HG03196 (cell line): ENCODE results near the gene PDE4A.
"Not testable (repeated sequence)": the region's sequence is repeated elsewhere in the genome, so short reads cannot be mapped to it uniquely, and the experiment has no call there.

Source experiments
- ATAC-seq: cut with Tn5 transposase; IDR thresholded peaks from one replicate; pipeline ENCODE4 v1.9.1; 2021; ENCODE audit not compliant: unreplicated experiment

The PDE4A gene

GRCh38 chr19:10461047-10461949 is 41.0 kb downstream of the PDE4A start:
- peak; percentile 88 for ATAC-seq

DNA sequence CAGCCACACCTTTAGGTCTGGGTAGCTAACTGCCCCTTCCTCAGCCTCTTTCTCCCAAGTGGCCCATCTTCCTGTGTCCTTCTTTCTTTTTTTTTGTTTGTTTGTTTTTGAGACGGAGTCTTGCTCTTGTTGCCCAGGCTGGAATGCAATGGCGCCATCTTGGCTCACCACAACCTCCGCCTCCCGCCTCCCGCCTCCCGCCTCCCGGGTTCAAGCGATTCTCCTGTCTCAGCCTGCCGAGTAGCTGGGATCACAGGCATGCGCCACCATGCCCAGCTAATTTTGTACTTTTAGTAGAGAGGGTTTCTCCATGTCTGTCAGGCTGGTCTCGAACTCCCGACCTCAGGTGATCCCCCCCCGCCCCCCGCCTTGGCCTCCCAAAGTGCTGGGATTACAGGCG is 41.7 kb downstream of the PDE4A start:
- ATAC-seq, result not testable (repeated sequence)

GRCh38 chr19:10462557-10462956 is 42.2 kb downstream of the PDE4A start:
- no peak for ATAC-seq

- ATAC-seq, result no peak
Measured at GRCh38 chr19:10464456-10464855, 44.1 kb downstream of the PDE4A start.

GRCh38 chr19:10467104-10467706 is 46.9 kb downstream of the PDE4A start:
- ATAC-seq, result no peak

- ATAC-seq, result no peak
Measured at GRCh38 chr19:10468133-10468532, 47.8 kb downstream of the PDE4A start.

GRCh38 chr19:10471909-10472308 is 51.6 kb downstream of the PDE4A start:
- ATAC-seq, result no peak

GRCh38 chr19:10473192-10473591 is 52.9 kb downstream of the PDE4A start:
- no peak for ATAC-seq

- ATAC-seq, result no peak
Measured at GRCh38 chr19:10474962-10475451, 54.7 kb downstream of the PDE4A start.

GRCh38 chr19:10478476-10478875 is 58.1 kb downstream of the PDE4A start:
- ATAC-seq, result no peak

GRCh38 chr19:10478903-10479384 is 58.6 kb downstream of the PDE4A start:
- ATAC-seq, result no peak

DNA sequence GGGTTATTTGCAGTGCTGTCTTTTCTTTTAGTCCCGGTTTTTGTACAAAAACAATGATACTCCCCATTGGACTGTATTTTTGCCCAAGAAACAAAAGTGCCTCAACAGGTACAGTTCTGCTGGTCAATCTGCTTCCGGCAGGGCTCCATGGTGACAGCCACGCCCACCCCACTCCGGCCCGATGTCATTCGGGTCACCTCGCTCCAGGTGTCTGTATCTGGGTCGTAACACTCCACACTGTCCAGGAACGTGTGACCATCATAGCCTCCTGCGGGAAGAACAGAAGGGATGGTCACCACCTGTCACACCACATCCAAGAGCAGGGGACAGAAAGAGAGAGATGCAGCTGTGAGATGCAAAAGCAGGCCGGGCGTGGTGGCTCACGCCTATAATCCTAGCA is 66.2 kb downstream of the PDE4A start:
- no peak for ATAC-seq

GRCh38 chr19:10491472-10492047 is 71.2 kb downstream of the PDE4A start:
- no peak for ATAC-seq

- no peak for ATAC-seq
Measured at GRCh38 chr19:10497371-10497770, 77.0 kb downstream of the PDE4A start.

DNA sequence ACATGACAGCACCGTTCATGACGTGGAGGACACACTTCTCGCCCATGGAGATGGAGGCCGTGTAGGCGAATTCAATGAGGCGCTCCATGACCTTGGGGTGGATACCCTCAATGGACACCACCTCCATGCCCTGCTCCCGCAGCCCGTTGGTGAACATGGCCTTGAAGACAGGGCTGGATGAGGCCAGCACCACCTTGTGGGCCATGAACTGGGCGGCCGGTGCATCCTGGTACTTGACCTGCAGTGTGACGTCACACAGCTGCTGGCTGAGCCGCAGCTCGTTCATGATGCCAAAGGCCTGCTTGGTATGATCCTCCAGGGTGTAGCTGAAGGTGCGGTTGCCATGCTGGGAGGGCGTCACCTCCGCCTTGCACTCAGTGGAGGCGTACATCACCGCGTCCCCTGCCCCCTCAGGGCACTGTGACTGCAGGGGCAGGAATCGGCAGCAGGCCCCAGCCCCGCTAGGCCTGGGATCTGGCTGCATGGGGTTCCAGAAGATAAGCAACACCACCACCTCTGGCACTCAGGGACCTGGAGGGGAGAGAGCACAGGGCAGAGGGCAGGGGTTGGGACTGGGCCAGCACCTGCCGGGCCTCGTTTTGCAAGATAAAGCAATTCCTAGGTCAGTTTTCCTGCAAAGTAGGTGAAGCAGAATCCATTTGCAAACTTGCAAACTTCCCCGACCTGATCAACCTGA is 79.4 kb downstream of the PDE4A start:
- no peak for ATAC-seq

DNA sequence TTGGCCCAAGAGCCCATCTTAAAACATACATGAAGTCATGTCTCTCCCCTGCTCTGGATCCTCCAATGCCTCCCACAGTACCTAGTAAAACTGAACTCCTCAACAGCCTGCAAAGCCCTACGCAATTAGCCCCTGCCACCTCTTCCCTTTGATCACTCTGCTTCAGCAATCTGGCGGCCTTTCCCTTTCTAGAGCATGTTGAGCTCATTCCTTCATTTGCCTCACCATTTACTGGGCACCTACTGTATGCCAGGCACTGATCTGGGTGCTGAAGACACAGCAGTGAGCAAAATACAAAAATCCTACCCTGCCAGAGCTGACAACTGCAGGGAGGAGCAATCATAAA is 79.9 kb downstream of the PDE4A start:
- no peak for ATAC-seq

DNA sequence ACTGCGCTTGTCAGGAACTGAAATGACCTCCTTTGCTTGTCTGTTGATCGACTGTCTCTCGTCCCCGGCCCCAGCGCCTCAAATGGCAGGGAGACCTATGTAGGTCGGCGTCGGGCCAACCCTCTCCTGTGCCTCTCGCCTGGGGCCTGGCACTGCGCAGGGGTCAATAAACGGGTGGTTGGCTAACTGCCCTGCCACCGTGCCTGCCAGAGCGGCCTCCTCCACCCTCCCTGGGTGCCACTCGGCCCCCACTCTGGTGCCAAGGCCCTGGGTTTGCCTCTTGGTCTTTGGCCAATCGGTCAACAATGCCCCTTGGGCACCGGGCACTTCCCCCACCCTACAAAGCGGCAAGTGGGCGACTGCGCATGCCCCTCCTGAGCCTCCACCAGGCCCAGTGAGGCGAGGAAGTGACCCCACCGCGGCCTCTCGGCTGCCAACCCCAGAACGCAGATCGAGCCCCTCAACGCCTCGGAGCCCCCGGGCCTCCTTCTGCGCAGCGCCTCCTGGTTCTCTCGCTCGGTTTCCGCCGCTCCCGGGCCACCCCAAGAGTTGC is 81.7 kb downstream of the PDE4A start:
- ATAC-seq, result peak; percentile 37

- peak; percentile 83 for ATAC-seq
Measured at GRCh38 chr19:10502524-10503001, 82.2 kb downstream of the PDE4A start.

DNA sequence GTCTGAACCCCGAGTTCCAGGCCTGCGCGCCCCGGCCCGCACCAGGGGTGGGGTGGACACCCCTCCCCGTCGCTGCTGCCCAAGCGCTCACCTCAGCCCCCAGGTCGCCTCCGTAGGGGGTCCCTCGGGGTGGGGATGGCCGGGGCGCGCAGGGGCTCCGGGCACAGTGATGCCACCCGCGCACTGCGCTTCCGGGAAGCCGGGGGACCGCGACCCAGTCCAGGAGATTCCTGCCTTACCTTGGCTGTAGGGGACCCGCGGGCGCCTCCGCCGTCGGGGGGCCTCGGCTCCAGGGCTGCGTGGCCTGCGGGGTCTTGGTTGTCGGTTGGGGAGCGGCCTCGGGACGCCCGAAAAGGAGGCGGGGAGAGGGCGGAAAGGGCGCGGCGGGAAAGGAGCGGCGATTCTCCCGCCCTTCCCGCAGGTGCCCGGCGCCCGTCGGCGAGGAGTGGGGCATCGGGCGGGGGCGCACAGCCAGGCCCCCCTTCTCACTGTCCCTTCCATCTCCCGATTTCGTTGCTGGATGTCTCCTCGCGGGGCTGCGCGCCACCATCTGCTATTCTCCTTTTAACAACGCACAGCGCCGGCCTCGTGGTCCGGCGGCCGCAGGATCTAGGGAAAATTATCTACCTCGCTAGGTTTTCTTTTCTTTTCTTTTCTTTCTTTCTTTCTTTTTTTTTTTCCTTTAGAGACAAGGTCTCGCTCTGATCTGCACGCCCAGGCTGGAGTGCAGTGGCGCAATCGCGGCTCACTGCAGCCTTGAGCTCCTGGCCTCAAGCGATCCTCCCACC is 82.9 kb downstream of the PDE4A start, which contains the start of gene KEAP1:
TSS of gene KEAP1 (minus strand) at position 355 of the 788 bp plus-strand sequence. CDS start 3,323 bp downstream, outside the sequence.
- peak; percentile 33 for ATAC-seq
